NOMO-1 (cell line): ENCODE measurements around the gene PALLD.

Experiments
- DNase-seq, 2 experiments: peaks; one replicate each; lab custom pipeline; 2025; ENCODE audit not compliant: unreplicated experiment in 2 of 2; lab: John Stamatoyannopoulos, UW

The PALLD gene

GRCh38 chr4:168522829-168523489 lies 26.1 kb downstream of the PALLD start:
- DNase-seq, result no peak

- DNase-seq, result no peak
Observed at GRCh38 chr4:168524006-168524405, 27.2 kb downstream of the PALLD start.

- no peak for DNase-seq
Observed at GRCh38 chr4:168524897-168525296, 28.0 kb downstream of the PALLD start.

- DNase-seq, result no peak
Observed at GRCh38 chr4:168527560-168527959, 30.7 kb downstream of the PALLD start.

GRCh38 chr4:168528131-168528949 lies 31.5 kb downstream of the PALLD start:
- DNase-seq, result no peak

- no peak for DNase-seq
Observed at GRCh38 chr4:168529257-168529656, 32.4 kb downstream of the PALLD start.

- DNase-seq, result no peak
Observed at GRCh38 chr4:168531305-168531704, 34.5 kb downstream of the PALLD start.

GRCh38 chr4:168534535-168534934 lies 37.7 kb downstream of the PALLD start:
- DNase-seq, result no peak

- DNase-seq, result no peak
Observed at GRCh38 chr4:168535689-168536088, 38.8 kb downstream of the PALLD start.

GRCh38 chr4:168536448-168536847 lies 39.6 kb downstream of the PALLD start:
- DNase-seq, result no peak

- DNase-seq, result no peak
Observed at GRCh38 chr4:168537086-168537485, 40.2 kb downstream of the PALLD start.

- DNase-seq, result no peak
Observed at GRCh38 chr4:168537571-168537970, 40.7 kb downstream of the PALLD start.

- DNase-seq, result no peak
Observed at GRCh38 chr4:168538632-168539031, 41.8 kb downstream of the PALLD start.

- no peak for DNase-seq
Observed at GRCh38 chr4:168540086-168540485, 43.2 kb downstream of the PALLD start.

- DNase-seq, result no peak
Observed at GRCh38 chr4:168540503-168541265, 43.8 kb downstream of the PALLD start.

- no peak for DNase-seq
Observed at GRCh38 chr4:168541266-168541953, 44.6 kb downstream of the PALLD start.

- no peak for DNase-seq
Observed at GRCh38 chr4:168549143-168549542, 52.3 kb downstream of the PALLD start.

- no peak for DNase-seq
Observed at GRCh38 chr4:168550064-168550766, 53.4 kb downstream of the PALLD start.

GRCh38 chr4:168551211-168551610 lies 54.4 kb downstream of the PALLD start:
- no peak for DNase-seq

- peak in 1 of 2 experiments; percentile 18 for DNase-seq
Observed at GRCh38 chr4:168551945-168552695, 55.3 kb downstream of the PALLD start.
